CD14-positive monocyte (primary cell): ENCODE data around the gene ZFP64. TPM values are rescaled to one million over a fixed set of nuclear protein-coding genes. Genes with fewer than 3 reads are reported as not detected.
A peak's percentile ranks its signal among the peaks of the same experiment; 100 is the strongest.

Source experiments
- DNase-seq, 3 donors: peaks; one replicate each; pipeline ENCODE4 v3.0.0-alpha.2; 2011 to 2022
- H2AFZ ChIP-seq: 2 replicates; pipeline ENCODE4 v1.6.0; 2012; ENCODE audit warnings: mild to moderate bottlenecking, low read depth, low read length, inconsistent platforms; ENCODE audit not compliant: insufficient read depth, poor library complexity, severe bottlenecking
- H3K27ac ChIP-seq, 2 donors: 1 replicate in 1 of 2; 2 replicates in 1 of 2; pipeline ENCODE4 v1.5.1; 2012 to 2013; ENCODE audit warnings: low read length in 2 of 2, control low read depth in 1 of 2, inconsistent platforms in 1 of 2, low read depth in 1 of 2, mild to moderate bottlenecking in 1 of 2
- H3K27me3 ChIP-seq, 2 donors: one replicate each; pipeline versions ENCODE4 v1.6.0 to v1.6.1; 2011 to 2013; ENCODE audit warnings: low read length in 2 of 2; ENCODE audit not compliant: control insufficient read depth in 2 of 2, insufficient read depth in 2 of 2
- H3K36me3 ChIP-seq, 2 donors: replicated peaks in 1 of 2; 1 replicate in 1 of 2; 2 replicates in 1 of 2; pipeline versions ENCODE4 v1.5.1 to v1.6.1; 2012 to 2013; ENCODE audit warnings: low read length in 2 of 2, control low read depth in 1 of 2, inconsistent platforms in 1 of 2, mild to moderate bottlenecking in 1 of 2; ENCODE audit not compliant: insufficient read depth in 2 of 2, control insufficient read depth in 1 of 2
- H3K4me1 ChIP-seq, 2 donors: 1 replicate in 1 of 2; 2 replicates in 1 of 2; pipeline versions ENCODE4 v1.5.1 to v1.6.1; 2012 to 2013; ENCODE audit warnings: low read length in 2 of 2, control low read depth in 1 of 2, inconsistent platforms in 1 of 2, mild to moderate bottlenecking in 1 of 2, moderate library complexity in 1 of 2; ENCODE audit not compliant: insufficient read depth in 2 of 2, control insufficient read depth in 1 of 2
- H3K4me2 ChIP-seq: replicated peaks from 2 replicates; pipeline ENCODE3; 2012; ENCODE audit warnings: low read length, moderate library complexity, mild to moderate bottlenecking; ENCODE audit not compliant: poor library complexity, severe bottlenecking; ENCODE audit errors: extremely low read depth
- H3K4me3 ChIP-seq, 3 experiments: fragments of 200-600 bp in 1 of 3; sonication (generic) in 1 of 3; replicated peaks in 1 of 3; 1 replicate in 2 of 3; 2 replicates in 1 of 3; pipeline ENCODE4 v1.5.1; 2011 to 2013; ENCODE audit warnings: low read length in 3 of 3, mild to moderate bottlenecking in 3 of 3, control low read depth in 2 of 3, low read depth in 2 of 3, inconsistent platforms in 1 of 3, moderate library complexity in 1 of 3
- H3K79me2 ChIP-seq: 2 replicates; pipeline ENCODE4 v1.6.0; 2012; ENCODE audit warnings: mild to moderate bottlenecking, control low read depth, inconsistent platforms, low read length, moderate library complexity; ENCODE audit not compliant: insufficient read depth
- H3K9ac ChIP-seq: 2 replicates; pipeline ENCODE4 v1.6.0; 2017; ENCODE audit warnings: low read length, mild to moderate bottlenecking; ENCODE audit not compliant: insufficient read depth, poor library complexity, severe bottlenecking
- H3K9me3 ChIP-seq, 2 donors: replicated peaks in 1 of 2; 1 replicate in 1 of 2; 2 replicates in 1 of 2; pipeline versions ENCODE4 v1.5.1 to v1.6.1; 2012 to 2013; ENCODE audit warnings: low read length in 2 of 2, control low read depth in 1 of 2; ENCODE audit not compliant: control insufficient read depth in 1 of 2, insufficient read depth in 1 of 2
- H4K20me1 ChIP-seq: 2 replicates; pipeline ENCODE4 v1.6.0; 2012; ENCODE audit warnings: mild to moderate bottlenecking, low read length, control low read depth, moderate library complexity; ENCODE audit not compliant: insufficient read depth
- H3K27ac Mint-ChIP-seq, 7 donors: one replicate each; pipeline ENCODE4 v1.8.0; 2020; ENCODE audit warnings: mild to moderate bottlenecking in 7 of 7, mixed read lengths in 7 of 7, moderate library complexity in 6 of 7, inconsistent platforms in 2 of 7
- H3K27me3 Mint-ChIP-seq, 3 donors: one replicate each; pipeline ENCODE4 v1.8.0; 2021 to 2022; ENCODE audit warnings: low read depth in 3 of 3, mild to moderate bottlenecking in 3 of 3, mixed read lengths in 3 of 3, moderate library complexity in 3 of 3, inconsistent platforms in 1 of 3
- H3K36me3 Mint-ChIP-seq, 2 donors: one replicate each; pipeline ENCODE4 v1.8.0; 2020; ENCODE audit warnings: mixed read lengths in 2 of 2, inconsistent platforms in 1 of 2, mild to moderate bottlenecking in 1 of 2
- H3K4me1 Mint-ChIP-seq: one replicate; pipeline ENCODE4 v1.8.0; 2020; ENCODE audit warnings: mild to moderate bottlenecking, mixed read lengths
- H3K4me3 Mint-ChIP-seq, 2 donors: one replicate each; pipeline ENCODE4 v1.8.0; 2020; ENCODE audit warnings: mild to moderate bottlenecking in 2 of 2, mixed read lengths in 2 of 2, moderate library complexity in 1 of 2
- H3K9me3 Mint-ChIP-seq, 7 donors: one replicate each; pipeline ENCODE4 v1.8.0; 2020 to 2022; ENCODE audit warnings: mixed read lengths in 7 of 7, mild to moderate bottlenecking in 6 of 7, moderate library complexity in 6 of 7, inconsistent platforms in 2 of 7
- CTCF ChIP-seq: fragments of 200-600 bp; IDR thresholded peaks from one replicate; pipeline ENCODE4 v1.8.0; 2022; ENCODE audit warnings: antibody characterized with exemption, mild to moderate bottlenecking
- whole genome bisulfite sequencing: methylation state at CpG from one replicate; pipeline ENCODE4 v1.1.5; 2013; ENCODE audit warnings: missing lambda C conversion rate; ENCODE audit not compliant: insufficient coverage; 5-methylcytosine and 5-hydroxymethylcytosine counted together
- intact Hi-C, 2 donors: fragments of 100-400 bp; cut with micrococcal nuclease; formaldehyde crosslinking; loops; one replicate each; pipeline versions ENCODE4 v1.15.0 to v1.15.1; 2023
- polyA minus RNA-seq: library from RNA; depleted of rRNA, polyadenylated mRNA; stranded (reverse); fragments of >200 nt; gene quantifications from 2 replicates; pipeline ENCODE4 v1.2.3, GENCODE V29; 2012
- polyA plus RNA-seq, 3 donors: library from polyadenylated mRNA; depleted of rRNA in 1 of 3; unstranded in 2 of 3; stranded (reverse) in 1 of 3; fragments of 300-500 nt in 2 of 3; fragments of >200 nt in 1 of 3; fragmentation: Illumina TruSeq in 2 of 3; gene quantifications; 1 replicate in 2 of 3; 2 replicates in 1 of 3; pipeline ENCODE4 v1.2.3, GENCODE V29; 2012 to 2021
- total RNA-seq, 12 experiments: library from RNA in 1 of 12; stranded (reverse) in 1 of 12; fragments of 120-200 nt in 1 of 12; gene quantifications; one replicate each; pipeline ENCODE4 v1.2.4 and lab custom pipeline; 2013 to 2026; ENCODE audit warnings: mixed read lengths in 6 of 12, inconsistent platforms in 1 of 12

The ZFP64 gene
- 3.7 TPM for total RNA-seq (2013)
- 1 to 10 TPM; 2.9 to 7.3 (median 4.9) TPM for polyA plus RNA-seq
- 6.0 and 12.3 TPM in 2 replicates for polyA minus RNA-seq
- 0.17 to 5.7 (median 2.5) reads per million in 11 experiments for total RNA-seq (lab: John Stamatoyannopoulos, UW)

- H3K27ac Mint-ChIP-seq = peak within 1 kb of the TSS in 6 of 7 donors; percentile 48 to 89 (median 74)
- Histone ChIP-seq H3K4me3 (peak within 1 kb of the TSS; percentile 81 to 96 (median 91)), H3K36me3 (peaks cover 0 to 8% of the 10 kb centered on the region in 2 donors), H4K20me1 (no peaks in the 10 kb centered on the region), H3K4me1 (peaks cover 14 to 16% of the 10 kb centered on the region in 2 donors), H3K79me2 (peaks cover 13% of the 10 kb centered on the region), H3K27me3 (no peaks in the 10 kb centered on the region), H3K9me3 (no peaks in the 10 kb centered on the region), H3K4me2 (peak within 1 kb of the TSS; percentile 99), H2AFZ (peak within 1 kb of the TSS; percentile 99), H3K27ac (peak within 1 kb of the TSS; percentile 29 to 82), H3K9ac (peak within 1 kb of the TSS; percentile 82)
- H3K9me3 Mint-ChIP-seq = no peaks in the 10 kb centered on the region
- TF ChIP-seq CTCF = peak; percentile 56
- peak within 1 kb of the TSS; percentile 96 to 97 for H3K4me3 Mint-ChIP-seq
- intact Hi-C loops = no loop called here
- peak; percentile 35 to 54 (median 47) for DNase-seq
- under 1% methylated on average over 69 of the region's 70 CpGs for WGBS
- peaks cover 7% of the 10 kb centered on the region in 2 donors for H3K36me3 Mint-ChIP-seq
- H3K27me3 Mint-ChIP-seq = no peaks in the 10 kb centered on the region
- H3K4me1 Mint-ChIP-seq = peaks cover 18% of the 10 kb centered on the region
Measured at GRCh38 chr20:52191132-52191915, at the start of gene ZFP64. ZFP64 (minus strand) TSS chr20:52191779; CDS start chr20:52191636, 143 bp downstream.

GRCh38 chr20:52240802-52241201 is 49.2 kb upstream of the ZFP64 start:
- intact Hi-C loops = no loop called here
- no CpG with 5 or more reads among the region's 1 CpG for WGBS
- H2AFZ ChIP-seq = no peak overlapping the region
- H3K4me2 ChIP-seq = no peak overlapping the region
- no peak overlapping the region for H3K27ac Mint-ChIP-seq
- peaks cover 0 to 3% (median 0%) of the 10 kb centered on the region in 7 donors for H3K9me3 Mint-ChIP-seq
- no peaks in the 10 kb centered on the region for H3K36me3 ChIP-seq
- H3K27me3 ChIP-seq = no peaks in the 10 kb centered on the region
- no peaks in the 10 kb centered on the region for H3K79me2 ChIP-seq
- TF ChIP-seq CTCF = no peak
- no peak overlapping the region for H3K9ac ChIP-seq
- no peaks in the 10 kb centered on the region for H3K4me1 ChIP-seq
- H3K4me1 Mint-ChIP-seq = peaks cover 3% of the 10 kb centered on the region
- no peaks in the 10 kb centered on the region for H4K20me1 ChIP-seq
- H3K9me3 ChIP-seq = no peaks in the 10 kb centered on the region
- peaks cover 2 to 10% (median 4%) of the 10 kb centered on the region in 3 donors for H3K27me3 Mint-ChIP-seq
- H3K4me3 ChIP-seq = no peak overlapping the region
- no peak overlapping the region for H3K4me3 Mint-ChIP-seq
- H3K27ac ChIP-seq = no peak overlapping the region
- no peak for DNase-seq
- no peaks in the 10 kb centered on the region for H3K36me3 Mint-ChIP-seq
